Astrocyte (in vitro differentiated cells and primary cell): ENCODE data around the gene DRICH1. TPM values are rescaled to one million over a fixed set of nuclear protein-coding genes. Genes with fewer than 3 reads are reported as not detected.

Source experiments
- DNase-seq: peaks from one replicate; pipeline ENCODE4 v3.0.0-alpha.2; 2010; ENCODE audit warnings: low read depth
- FAIRE-seq: peaks from 2 replicates; lab custom pipeline; 2011; peaks lifted over from hg19 to GRCh38; lab: Jason Lieb, UNC
- H2AFZ ChIP-seq: 2 replicates; pipeline ENCODE4 v1.6.0; 2012; ENCODE audit warnings: low read depth, low read length, inconsistent platforms
- H3K27ac ChIP-seq: 2 replicates; pipeline ENCODE4 v1.5.1; 2011; ENCODE audit warnings: low read depth, low read length, inconsistent platforms
- H3K27me3 ChIP-seq: 2 replicates; pipeline ENCODE4 v1.6.0; 2011; ENCODE audit warnings: low read length, inconsistent platforms; ENCODE audit not compliant: insufficient read depth
- H3K36me3 ChIP-seq: 2 replicates; pipeline ENCODE4 v1.5.1; 2011; ENCODE audit warnings: low read length, inconsistent platforms; ENCODE audit not compliant: insufficient read depth
- H3K4me1 ChIP-seq: 2 replicates; pipeline ENCODE4 v1.5.1; 2011; ENCODE audit warnings: low read length, inconsistent platforms; ENCODE audit not compliant: insufficient read depth
- H3K4me2 ChIP-seq: 2 replicates; pipeline ENCODE4 v1.6.0; 2012; ENCODE audit warnings: low read length, inconsistent platforms
- H3K4me3 ChIP-seq: 2 replicates; pipeline ENCODE4 v1.5.1; 2011; ENCODE audit warnings: low read depth, mild to moderate bottlenecking, low read length, inconsistent platforms; ENCODE audit not compliant: insufficient read depth
- H3K79me2 ChIP-seq: 2 replicates; pipeline ENCODE4 v1.6.0; 2012; ENCODE audit warnings: mild to moderate bottlenecking, low read length, inconsistent platforms; ENCODE audit not compliant: insufficient read depth
- H3K9ac ChIP-seq: 2 replicates; pipeline ENCODE4 v1.6.0; 2012; ENCODE audit warnings: mild to moderate bottlenecking, low read length, inconsistent platforms
- H3K9me3 ChIP-seq: 2 replicates; pipeline ENCODE4 v1.5.1; 2012; ENCODE audit warnings: low read depth, mild to moderate bottlenecking, low read length, inconsistent platforms; ENCODE audit not compliant: insufficient read depth
- H4K20me1 ChIP-seq: 2 replicates; pipeline ENCODE4 v1.6.0; 2012; ENCODE audit warnings: low read length, inconsistent platforms; ENCODE audit not compliant: insufficient read depth
- H3K27ac Mint-ChIP-seq: one replicate; pipeline ENCODE4 v1.8.0; 2021; ENCODE audit warnings: mild to moderate bottlenecking, mixed read lengths; ENCODE audit not compliant: unreplicated experiment
- H3K27me3 Mint-ChIP-seq: one replicate; pipeline ENCODE4 v1.8.0; 2021; ENCODE audit warnings: low read depth, mixed read lengths; ENCODE audit not compliant: unreplicated experiment
- H3K36me3 Mint-ChIP-seq: one replicate; pipeline ENCODE4 v1.8.0; 2021; ENCODE audit warnings: low read depth, mixed read lengths; ENCODE audit not compliant: unreplicated experiment
- H3K4me1 Mint-ChIP-seq: one replicate; pipeline ENCODE4 v1.8.0; 2021; ENCODE audit warnings: low read depth, mixed read lengths; ENCODE audit not compliant: unreplicated experiment
- H3K4me3 Mint-ChIP-seq: one replicate; pipeline ENCODE4 v1.8.0; 2021; ENCODE audit warnings: mild to moderate bottlenecking, moderate library complexity, mixed read lengths; ENCODE audit not compliant: unreplicated experiment
- H3K9me3 Mint-ChIP-seq: one replicate; pipeline ENCODE4 v1.8.0; 2021; ENCODE audit warnings: mild to moderate bottlenecking, mixed read lengths; ENCODE audit not compliant: unreplicated experiment
- EZH2 ChIP-seq: IDR thresholded peaks from 2 replicates; pipeline ENCODE4 v1.6.1; 2012; ENCODE audit warnings: mild to moderate bottlenecking, low read length, inconsistent platforms; ENCODE audit not compliant: insufficient read depth
- total RNA-seq: library from RNA; stranded (reverse); gene quantifications from 2 replicates; pipeline ENCODE4 v1.2.1, GENCODE V29; 2021
- TF ChIP-seq, protein P1 (sequence below): IDR thresholded peaks from 2 replicates; pipeline ENCODE4 v1.5.1; 2011; ENCODE audit warnings: low read depth, mild to moderate bottlenecking, inconsistent platforms, low read length, moderate library complexity; ENCODE audit not compliant: insufficient read depth

The DRICH1 gene
- total RNA-seq, 1 donor from 2014 or later: not detected

DNA sequence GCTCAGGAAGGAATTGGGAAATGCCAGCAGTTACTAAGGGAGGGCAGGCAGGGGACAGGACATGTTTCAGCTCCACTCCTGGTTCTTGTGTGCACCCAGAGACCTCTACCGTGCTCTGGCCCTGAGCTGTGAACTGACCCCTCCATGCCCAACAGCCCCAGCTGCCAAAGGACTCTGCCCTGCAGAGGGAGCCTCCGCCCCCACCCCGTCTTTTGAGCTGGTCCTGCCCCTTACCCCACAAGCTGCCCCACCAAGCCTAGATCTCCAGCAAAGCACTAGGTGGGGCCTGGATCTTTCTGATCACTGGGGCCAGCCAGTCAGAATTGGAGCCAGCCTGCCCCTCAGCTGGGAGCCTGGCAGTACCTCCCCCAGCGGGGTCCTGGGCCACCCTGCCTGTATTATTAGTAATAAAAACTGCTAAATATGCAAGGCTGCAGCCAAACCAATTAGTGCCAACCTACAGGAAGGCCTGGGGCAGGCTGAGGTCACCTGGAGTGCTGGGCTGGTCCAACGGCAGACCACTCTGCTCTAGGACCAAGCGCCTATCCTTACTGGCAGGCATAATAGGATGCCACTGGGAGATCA, 23.9 kb upstream of the DRICH1 start:
- Histone ChIP-seq H3K27me3 (no peaks in the 10 kb centered on the region), H3K27ac (no peak overlapping the region), H3K36me3 (no peaks in the 10 kb centered on the region), H3K9me3 (no peaks in the 10 kb centered on the region), H2AFZ (no peak overlapping the region), H3K4me1 (no peaks in the 10 kb centered on the region), H3K4me2 (no peak overlapping the region), H3K9ac (no peak overlapping the region), H3K79me2 (no peaks in the 10 kb centered on the region), H4K20me1 (no peaks in the 10 kb centered on the region), H3K4me3 (no peak overlapping the region)
- DNase-seq (no peak), FAIRE-seq (no peak)
- H3K27ac Mint-ChIP-seq: no peak overlapping the region
- H3K36me3 Mint-ChIP-seq: peaks cover 9% of the 10 kb centered on the region
- H3K27me3 Mint-ChIP-seq: no peaks in the 10 kb centered on the region
- H3K4me1 Mint-ChIP-seq: no peaks in the 10 kb centered on the region
- no peak for TF ChIP-seq EZH2
- TF ChIP-seq, protein P1, sequence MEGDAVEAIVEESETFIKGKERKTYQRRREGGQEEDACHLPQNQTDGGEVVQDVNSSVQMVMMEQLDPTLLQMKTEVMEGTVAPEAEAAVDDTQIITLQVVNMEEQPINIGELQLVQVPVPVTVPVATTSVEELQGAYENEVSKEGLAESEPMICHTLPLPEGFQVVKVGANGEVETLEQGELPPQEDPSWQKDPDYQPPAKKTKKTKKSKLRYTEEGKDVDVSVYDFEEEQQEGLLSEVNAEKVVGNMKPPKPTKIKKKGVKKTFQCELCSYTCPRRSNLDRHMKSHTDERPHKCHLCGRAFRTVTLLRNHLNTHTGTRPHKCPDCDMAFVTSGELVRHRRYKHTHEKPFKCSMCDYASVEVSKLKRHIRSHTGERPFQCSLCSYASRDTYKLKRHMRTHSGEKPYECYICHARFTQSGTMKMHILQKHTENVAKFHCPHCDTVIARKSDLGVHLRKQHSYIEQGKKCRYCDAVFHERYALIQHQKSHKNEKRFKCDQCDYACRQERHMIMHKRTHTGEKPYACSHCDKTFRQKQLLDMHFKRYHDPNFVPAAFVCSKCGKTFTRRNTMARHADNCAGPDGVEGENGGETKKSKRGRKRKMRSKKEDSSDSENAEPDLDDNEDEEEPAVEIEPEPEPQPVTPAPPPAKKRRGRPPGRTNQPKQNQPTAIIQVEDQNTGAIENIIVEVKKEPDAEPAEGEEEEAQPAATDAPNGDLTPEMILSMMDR: no peak
- no peak overlapping the region for H3K4me3 Mint-ChIP-seq
- H3K9me3 Mint-ChIP-seq: no peaks in the 10 kb centered on the region

DNA sequence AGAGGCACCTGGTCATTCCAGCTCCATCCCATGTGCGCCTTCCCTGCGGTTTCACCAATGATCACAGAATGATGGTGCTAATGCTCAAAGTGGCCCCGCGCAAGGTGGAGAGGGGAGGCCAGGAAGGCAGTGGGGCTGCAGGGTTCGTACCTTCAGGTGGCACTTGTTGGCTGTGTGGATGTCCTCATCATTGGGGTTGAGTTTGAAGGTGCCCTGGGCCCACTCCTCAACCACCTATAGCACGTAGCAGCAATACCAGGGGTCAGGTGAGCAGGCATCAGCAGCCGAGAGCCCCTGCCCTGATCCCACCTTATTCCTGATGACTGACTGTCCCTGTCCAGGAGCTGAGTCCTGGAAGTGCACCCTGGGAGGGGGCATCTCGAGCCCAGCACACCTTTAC, 20.6 kb upstream of the DRICH1 start:
- no peaks in the 10 kb centered on the region for H3K27me3 Mint-ChIP-seq
- no peaks in the 10 kb centered on the region for H3K36me3 Mint-ChIP-seq
- H3K79me2 ChIP-seq: no peaks in the 10 kb centered on the region
- no peaks in the 10 kb centered on the region for H3K27me3 ChIP-seq
- H3K4me3 ChIP-seq: no peak overlapping the region
- H3K4me1 Mint-ChIP-seq: no peaks in the 10 kb centered on the region
- H3K36me3 ChIP-seq: no peaks in the 10 kb centered on the region
- no peak overlapping the region for H3K27ac ChIP-seq
- H3K4me3 Mint-ChIP-seq: no peak overlapping the region
- H2AFZ ChIP-seq: no peak overlapping the region
- no peaks in the 10 kb centered on the region for H3K9me3 ChIP-seq
- H3K9ac ChIP-seq: no peak overlapping the region
- TF ChIP-seq, protein P1: no peak
- TF ChIP-seq EZH2: no peak
- no peaks in the 10 kb centered on the region for H3K9me3 Mint-ChIP-seq
- no peak overlapping the region for H3K27ac Mint-ChIP-seq
- FAIRE-seq (no peak), DNase-seq (no peak)
- H4K20me1 ChIP-seq: no peaks in the 10 kb centered on the region
- no peak overlapping the region for H3K4me2 ChIP-seq
- no peaks in the 10 kb centered on the region for H3K4me1 ChIP-seq

DNA sequence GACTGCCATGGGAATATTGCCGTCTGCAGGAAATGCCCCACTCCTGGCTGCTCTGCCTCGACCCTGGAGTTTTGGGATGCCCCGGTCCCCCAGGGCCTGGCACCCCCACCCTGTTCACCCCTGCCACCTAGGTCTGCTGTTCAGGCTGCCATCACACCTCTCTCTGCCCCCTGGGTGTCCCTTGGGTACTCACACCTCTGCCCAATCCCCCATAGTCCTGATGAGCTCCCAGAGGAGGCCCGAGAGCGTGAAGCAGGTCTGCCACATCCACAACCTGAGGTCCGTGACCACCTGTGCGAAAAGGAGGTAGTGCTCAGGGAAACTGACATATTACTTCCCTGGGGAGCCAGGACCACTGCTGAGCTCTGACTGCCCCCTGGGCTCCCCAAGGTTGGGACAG, 20.2 kb upstream of the DRICH1 start:
- Histone ChIP-seq H3K9ac (no peak overlapping the region), H3K27ac (no peak overlapping the region), H3K36me3 (no peaks in the 10 kb centered on the region), H2AFZ (no peak overlapping the region), H3K4me1 (no peaks in the 10 kb centered on the region), H3K27me3 (no peaks in the 10 kb centered on the region), H3K4me3 (no peak overlapping the region), H3K4me2 (no peak overlapping the region), H3K79me2 (no peaks in the 10 kb centered on the region), H3K9me3 (no peaks in the 10 kb centered on the region), H4K20me1 (no peaks in the 10 kb centered on the region)
- H3K27ac Mint-ChIP-seq: no peak overlapping the region
- H3K36me3 Mint-ChIP-seq: no peaks in the 10 kb centered on the region
- no peaks in the 10 kb centered on the region for H3K27me3 Mint-ChIP-seq
- H3K4me3 Mint-ChIP-seq: no peak overlapping the region
- no peaks in the 10 kb centered on the region for H3K4me1 Mint-ChIP-seq
- no peak for TF ChIP-seq EZH2
- H3K9me3 Mint-ChIP-seq: no peaks in the 10 kb centered on the region
- FAIRE-seq: no peak
- no peak for DNase-seq
